ENCODE data around the gene ASIC4.

ASIC4 gene

DNA sequence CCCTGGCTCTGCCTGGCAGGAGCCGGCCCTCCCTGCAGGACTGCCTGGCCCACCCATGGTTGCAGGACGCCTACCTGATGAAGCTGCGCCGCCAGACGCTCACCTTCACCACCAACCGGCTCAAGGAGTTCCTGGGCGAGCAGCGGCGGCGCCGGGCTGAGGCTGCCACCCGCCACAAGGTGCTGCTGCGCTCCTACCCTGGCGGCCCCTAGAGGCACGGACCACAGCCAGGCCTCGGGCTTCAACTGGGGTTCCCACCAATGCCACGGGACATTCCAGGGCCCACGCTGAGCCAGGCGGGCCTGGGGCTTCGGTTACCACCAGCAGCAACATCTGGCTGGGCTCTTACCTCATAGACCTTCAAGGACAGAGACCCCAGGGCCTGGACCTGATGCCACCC lies 21.7 kb upstream of the ASIC4 start:
- TF ChIP-seq, protein P1, sequence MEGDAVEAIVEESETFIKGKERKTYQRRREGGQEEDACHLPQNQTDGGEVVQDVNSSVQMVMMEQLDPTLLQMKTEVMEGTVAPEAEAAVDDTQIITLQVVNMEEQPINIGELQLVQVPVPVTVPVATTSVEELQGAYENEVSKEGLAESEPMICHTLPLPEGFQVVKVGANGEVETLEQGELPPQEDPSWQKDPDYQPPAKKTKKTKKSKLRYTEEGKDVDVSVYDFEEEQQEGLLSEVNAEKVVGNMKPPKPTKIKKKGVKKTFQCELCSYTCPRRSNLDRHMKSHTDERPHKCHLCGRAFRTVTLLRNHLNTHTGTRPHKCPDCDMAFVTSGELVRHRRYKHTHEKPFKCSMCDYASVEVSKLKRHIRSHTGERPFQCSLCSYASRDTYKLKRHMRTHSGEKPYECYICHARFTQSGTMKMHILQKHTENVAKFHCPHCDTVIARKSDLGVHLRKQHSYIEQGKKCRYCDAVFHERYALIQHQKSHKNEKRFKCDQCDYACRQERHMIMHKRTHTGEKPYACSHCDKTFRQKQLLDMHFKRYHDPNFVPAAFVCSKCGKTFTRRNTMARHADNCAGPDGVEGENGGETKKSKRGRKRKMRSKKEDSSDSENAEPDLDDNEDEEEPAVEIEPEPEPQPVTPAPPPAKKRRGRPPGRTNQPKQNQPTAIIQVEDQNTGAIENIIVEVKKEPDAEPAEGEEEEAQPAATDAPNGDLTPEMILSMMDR (IDR thresholded peaks at IDR 0.05; ENCODE audit: borderline replicate concordance, control extremely low read depth, extremely low read depth, insufficient read depth, missing control alignments) = no peak
- in situ Hi-C loops (cut with MboI; ENCODE audit: low sequenced_read_pairs, unreplicated experiment) = no loop called here
- DNase-seq (ENCODE audit: low spot score) = no peak

DNA sequence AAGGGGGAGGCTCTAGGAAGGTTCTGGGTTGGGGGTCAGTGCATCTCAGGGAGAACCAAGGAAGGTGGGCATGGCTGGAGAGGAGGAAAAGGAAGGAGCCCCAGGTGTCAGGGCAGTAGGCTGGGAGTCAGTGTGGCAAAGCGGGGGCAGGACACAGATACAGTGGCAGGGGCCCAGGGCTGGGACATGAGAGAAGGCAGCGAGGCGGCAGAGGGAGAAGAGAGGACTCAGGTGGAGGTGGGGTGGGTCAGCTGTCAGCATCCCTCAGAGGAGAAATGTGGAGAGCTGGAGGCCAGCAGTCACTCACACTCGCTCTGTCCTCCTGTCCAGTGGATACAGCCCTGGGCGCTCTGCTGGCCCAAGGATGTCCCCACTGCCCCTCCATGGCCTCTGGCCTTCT lies 21.2 kb upstream of the ASIC4 start:
- in situ Hi-C loops (cut with MboI; ENCODE audit: low sequenced_read_pairs, unreplicated experiment) = no loop called here
- DNase-seq (ENCODE audit: low spot score) = no peak
- TF ChIP-seq, protein P1 (IDR thresholded peaks at IDR 0.05; ENCODE audit: borderline replicate concordance, control extremely low read depth, extremely low read depth, insufficient read depth, missing control alignments) = no peak

DNA sequence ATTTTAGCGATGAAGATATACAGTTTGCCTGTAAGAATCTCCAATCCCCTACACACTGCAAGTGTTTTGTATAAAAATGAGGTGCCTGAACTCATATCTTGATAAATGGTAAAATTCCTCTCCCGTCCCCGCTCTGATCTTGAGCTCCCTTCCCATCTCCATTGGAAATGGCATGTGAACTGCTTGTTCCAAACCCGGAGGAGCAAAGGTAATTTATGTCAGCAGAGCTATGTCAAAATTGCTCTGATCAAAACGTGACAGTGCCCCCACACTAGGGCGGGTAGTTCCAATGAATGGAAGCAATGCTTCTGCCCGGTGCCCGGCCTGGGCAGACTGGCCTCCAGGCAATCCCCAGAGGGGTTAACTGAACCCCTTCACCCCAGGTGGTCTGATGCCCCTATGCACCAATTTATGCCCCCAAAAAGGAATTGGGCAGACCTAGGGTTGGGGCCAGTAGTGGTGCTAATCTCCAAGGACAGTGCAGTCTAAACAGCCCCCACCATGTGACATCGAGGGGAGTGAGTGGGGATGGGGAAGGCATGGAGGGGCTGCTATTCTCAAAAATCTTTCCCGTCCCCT lies 19.2 kb upstream of the ASIC4 start:
- no peak for DNase-seq (ENCODE audit: low spot score)
- TF ChIP-seq, protein P1 (IDR thresholded peaks at IDR 0.05; ENCODE audit: borderline replicate concordance, control extremely low read depth, extremely low read depth, insufficient read depth, missing control alignments) = no peak
- in situ Hi-C loops (cut with MboI; ENCODE audit: low sequenced_read_pairs, unreplicated experiment) = no loop called here

DNA sequence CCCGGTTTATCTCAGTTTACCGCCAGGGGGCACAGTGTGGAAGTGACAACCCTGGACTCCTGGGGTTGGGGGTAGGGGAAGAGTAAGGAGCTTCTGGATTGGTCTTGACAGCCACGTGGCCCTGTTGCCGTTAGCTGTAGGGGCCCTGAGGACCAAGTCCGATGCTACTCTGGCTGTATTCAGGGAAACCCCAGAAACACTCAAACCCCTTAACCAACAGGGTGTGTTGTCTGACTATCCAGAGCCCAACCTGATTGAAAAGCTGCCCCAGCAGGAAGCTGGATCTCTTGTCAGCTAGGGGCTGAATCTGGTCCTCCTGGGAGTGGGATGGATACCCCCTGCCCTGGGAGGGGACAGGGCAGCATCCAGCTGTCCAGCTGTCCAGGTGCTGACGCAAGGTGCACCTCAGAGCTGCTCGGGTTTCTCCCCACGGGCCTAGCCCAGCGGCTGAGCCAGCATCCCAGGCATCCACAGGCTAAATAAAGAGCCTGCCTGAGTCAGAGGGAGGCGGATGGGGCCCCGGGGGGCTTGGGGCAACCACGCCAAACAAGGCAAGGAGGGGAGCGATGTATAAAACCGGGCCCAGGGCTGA lies 18.7 kb upstream of the ASIC4 start:
- in situ Hi-C loops (cut with MboI; ENCODE audit: low sequenced_read_pairs, unreplicated experiment) = no loop called here
- TF ChIP-seq, protein P1 (IDR thresholded peaks at IDR 0.05; ENCODE audit: borderline replicate concordance, control extremely low read depth, extremely low read depth, insufficient read depth, missing control alignments) = peak; percentile 55
- peak; percentile 84 for DNase-seq (ENCODE audit: low spot score)

GRCh38 chr2:219496247-219496824 lies 17.9 kb upstream of the ASIC4 start:
- TF ChIP-seq, protein P1 (IDR thresholded peaks at IDR 0.05; ENCODE audit: borderline replicate concordance, control extremely low read depth, extremely low read depth, insufficient read depth, missing control alignments) = no peak
- DNase-seq (ENCODE audit: low spot score) = no peak
- in situ Hi-C loops (cut with MboI; ENCODE audit: low sequenced_read_pairs, unreplicated experiment) = no loop called here

DNA sequence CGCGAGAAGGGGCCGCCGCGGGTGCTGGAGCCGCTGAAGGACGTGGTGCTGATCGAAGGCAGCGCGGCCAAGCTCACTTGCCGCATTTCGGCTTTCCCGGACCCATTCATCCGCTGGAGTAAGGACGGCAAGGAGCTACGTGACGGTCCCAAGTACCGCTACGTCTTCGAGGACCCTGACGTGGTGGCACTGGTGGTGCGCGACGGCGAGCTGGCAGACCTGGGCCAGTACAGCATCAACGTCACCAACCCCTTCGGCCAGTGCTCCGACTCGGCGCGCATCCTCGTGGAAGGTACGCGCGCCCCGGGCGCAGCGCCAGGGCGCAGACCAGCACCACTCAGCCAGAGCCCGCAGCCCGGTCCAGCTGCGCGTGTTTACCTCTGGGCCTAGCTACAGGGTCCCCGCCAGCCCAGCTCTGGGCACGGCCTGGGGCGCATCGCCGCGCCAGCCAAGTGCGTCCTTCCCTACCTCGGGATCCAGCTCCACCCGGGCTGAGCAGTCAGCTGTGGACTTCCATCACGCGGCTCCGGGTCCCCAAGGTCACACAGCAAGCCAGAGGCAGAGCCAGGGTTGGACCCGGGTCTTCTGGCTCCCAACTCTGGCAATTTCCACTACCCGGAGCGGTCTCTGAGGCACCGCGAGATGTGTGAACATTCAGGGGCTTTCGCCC lies 17.3 kb upstream of the ASIC4 start:
- in situ Hi-C loops (cut with MboI; ENCODE audit: low sequenced_read_pairs, unreplicated experiment) = no loop called here
- TF ChIP-seq, protein P1 (IDR thresholded peaks at IDR 0.05; ENCODE audit: borderline replicate concordance, control extremely low read depth, extremely low read depth, insufficient read depth, missing control alignments) = no peak
- DNase-seq (ENCODE audit: low spot score) = no peak
